DMS53 treated with DMSO at 0.1 percent for 48 hours (cell line): ENCODE results near the gene MRPL20.
"Not testable (repeated sequence)": the region's sequence is repeated elsewhere in the genome, so short reads cannot be mapped to it uniquely, and the experiment has no call there.

ENCODE experiments used
- DNase-seq: peaks from one replicate; lab custom pipeline; 2025; ENCODE audit not compliant: unreplicated experiment; lab: John Stamatoyannopoulos, UW

MRPL20 gene

DNA sequence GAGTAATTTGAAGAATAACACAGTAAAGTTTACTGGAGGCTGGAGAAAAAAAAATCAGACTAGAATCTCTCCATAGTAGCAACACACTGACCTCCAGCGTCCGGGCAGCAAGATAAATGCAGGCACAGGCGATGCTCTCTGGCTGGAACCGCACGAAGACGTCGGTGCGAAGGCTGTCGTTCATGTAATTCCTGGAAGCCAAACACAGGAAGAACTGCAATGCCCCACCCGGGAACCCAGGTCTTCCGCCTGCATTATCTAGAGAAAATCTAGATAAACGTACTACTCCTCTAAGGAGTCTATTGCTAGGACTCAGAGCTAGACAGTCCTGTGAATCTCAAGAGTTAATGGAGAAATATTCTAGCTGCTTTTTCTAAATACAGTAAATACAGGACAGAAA, 16.4 kb downstream of the MRPL20 start:
- no peak for DNase-seq

DNA sequence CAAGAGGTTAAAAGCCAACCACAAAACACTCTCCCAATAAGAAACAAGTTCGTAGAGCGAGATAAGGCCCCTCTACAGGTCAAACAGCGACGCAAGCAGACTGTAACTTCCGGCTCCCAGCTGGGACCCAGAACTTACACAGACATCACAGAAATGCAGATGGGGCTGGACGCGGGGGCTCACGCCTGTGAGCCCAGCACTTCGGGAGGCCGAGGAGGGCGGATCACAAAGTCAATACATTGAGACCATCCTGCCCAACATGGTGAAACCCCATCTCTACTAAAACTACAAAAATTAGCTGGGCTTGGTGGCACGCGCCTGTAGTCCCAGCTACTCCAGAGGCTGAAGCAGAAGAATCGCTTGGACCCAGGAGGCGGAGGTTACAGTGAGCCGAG, 19.0 kb downstream of the MRPL20 start:
- no peak for DNase-seq

GRCh38 chr1:1387098-1388077, 19.7 kb downstream of the MRPL20 start:
- DNase-seq, result no peak

DNA sequence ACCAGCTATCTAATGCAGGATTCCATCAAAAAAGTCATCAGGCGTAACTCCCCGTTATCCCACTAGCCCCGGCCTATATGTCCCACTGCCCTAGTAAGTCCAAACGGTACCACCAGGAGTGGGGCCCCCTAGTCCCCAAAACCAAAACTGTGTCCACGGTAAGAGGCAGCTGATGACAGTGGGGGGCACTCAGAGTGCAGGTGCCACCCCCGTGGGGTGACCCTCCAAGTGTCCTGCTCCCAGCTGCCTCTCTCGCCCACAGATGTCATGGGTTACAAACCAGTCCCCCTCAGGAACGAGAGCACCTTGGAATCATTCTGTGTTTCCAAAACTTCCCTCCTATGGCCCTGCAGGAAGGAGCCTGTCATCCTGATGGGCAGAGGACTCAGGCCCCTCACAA, 21.2 kb downstream of the MRPL20 start:
- DNase-seq, result no peak

DNA sequence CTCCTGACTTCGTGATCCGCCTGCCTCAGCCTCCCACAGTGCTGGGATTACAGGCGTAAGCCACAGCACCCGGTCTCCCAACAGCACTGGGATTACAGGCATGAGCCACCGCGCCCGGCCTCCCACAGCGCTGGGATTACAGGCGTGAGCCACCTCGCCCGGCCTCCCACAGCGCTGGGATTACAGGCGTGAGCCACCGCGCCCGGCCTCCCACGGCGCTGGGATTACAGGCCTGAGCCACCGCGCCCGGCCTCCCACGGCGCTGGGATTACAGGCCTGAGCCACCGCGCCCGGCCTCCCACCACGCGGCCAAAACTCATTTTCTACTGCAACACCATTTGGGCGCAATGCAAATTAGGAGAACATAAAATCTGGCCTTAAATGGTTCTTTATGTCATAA, 21.8 kb downstream of the MRPL20 start:
- DNase-seq, result not testable (repeated sequence)

DNA sequence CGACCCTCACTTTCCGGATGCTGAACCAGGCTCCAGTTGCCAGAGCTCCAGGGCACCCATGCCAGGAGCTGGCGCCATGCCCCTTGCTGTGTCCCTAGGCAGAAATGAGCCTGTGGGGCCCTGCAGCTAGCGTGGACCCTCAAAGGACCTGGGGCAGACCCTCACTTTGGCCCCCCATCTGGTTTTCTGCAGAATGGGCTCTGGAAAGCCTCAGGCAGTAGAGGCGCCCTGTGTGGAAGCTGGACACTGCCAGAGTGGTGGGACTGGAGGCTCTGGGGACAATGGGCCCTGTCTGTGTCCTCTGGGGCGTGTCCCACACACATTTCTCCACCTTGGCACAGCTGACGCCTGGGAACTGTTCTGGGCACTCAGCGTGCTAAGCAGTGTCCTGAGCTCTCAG, 25.8 kb downstream of the MRPL20 start:
- DNase-seq, result no peak

GRCh38 chr1:1380860-1381259, 26.2 kb downstream of the MRPL20 start:
- no peak for DNase-seq

GRCh38 chr1:1377540-1378205, 29.4 kb downstream of the MRPL20 start:
- no peak for DNase-seq

DNA sequence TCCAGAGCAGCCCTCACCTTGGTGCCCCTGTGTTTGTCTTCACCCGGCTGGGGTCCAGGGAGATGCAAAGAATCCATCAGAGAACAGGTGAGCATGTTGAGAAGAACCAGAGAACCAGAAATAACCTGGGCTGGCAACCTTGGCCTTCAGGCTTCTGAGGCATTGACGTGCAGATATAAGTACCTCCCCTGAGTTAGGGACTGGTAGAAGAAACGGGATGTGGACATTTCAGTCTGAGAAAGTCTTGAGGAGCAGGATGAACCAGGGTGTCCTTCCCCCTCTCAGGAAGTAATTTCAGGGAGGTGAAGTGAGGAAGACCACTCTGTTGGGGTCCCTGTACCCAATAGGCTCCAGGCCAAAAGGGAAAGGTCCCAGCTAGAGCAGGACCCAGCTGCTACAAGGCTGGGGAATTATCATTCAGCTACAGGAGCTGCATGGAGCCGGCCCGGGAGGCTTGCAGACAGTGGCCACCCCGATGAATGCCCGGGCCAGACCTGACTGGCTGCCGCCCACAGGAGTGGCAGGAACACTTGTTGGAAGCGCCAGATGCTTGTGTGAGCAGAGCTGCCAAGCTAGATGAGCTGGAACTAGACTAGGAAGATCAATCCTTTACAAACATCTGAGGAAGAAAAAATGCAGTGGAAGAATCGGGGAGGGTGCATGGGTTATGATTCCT, 30.4 kb downstream of the MRPL20 start:
- no peak for DNase-seq

GRCh38 chr1:1374929-1375662, 32.0 kb downstream of the MRPL20 start, which contains the start of gene AURKAIP1:
TSS of gene AURKAIP1 (minus strand) at chr1:1375207. CDS start at chr1:1374756, 451 bp downstream.
- DNase-seq, result peak; percentile 97

DNA sequence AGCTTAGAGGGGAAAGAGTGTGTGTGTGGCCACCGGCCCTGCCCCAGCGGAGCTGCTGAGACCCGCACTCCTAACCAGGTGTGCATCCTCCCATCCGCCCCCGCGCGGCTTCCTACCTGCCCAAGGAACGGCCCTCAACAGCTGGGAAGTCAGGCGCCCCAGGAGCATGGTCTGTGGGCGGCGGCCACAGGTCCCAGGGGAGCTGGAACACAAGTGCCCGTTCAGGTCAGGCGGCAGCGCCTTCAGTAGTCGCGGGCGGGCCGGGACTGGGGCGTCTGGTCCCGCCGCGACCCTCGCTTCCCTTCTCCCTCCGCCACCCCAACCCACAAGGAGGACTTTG, 32.5 kb downstream of the MRPL20 start:
- DNase-seq, result no peak

DNA sequence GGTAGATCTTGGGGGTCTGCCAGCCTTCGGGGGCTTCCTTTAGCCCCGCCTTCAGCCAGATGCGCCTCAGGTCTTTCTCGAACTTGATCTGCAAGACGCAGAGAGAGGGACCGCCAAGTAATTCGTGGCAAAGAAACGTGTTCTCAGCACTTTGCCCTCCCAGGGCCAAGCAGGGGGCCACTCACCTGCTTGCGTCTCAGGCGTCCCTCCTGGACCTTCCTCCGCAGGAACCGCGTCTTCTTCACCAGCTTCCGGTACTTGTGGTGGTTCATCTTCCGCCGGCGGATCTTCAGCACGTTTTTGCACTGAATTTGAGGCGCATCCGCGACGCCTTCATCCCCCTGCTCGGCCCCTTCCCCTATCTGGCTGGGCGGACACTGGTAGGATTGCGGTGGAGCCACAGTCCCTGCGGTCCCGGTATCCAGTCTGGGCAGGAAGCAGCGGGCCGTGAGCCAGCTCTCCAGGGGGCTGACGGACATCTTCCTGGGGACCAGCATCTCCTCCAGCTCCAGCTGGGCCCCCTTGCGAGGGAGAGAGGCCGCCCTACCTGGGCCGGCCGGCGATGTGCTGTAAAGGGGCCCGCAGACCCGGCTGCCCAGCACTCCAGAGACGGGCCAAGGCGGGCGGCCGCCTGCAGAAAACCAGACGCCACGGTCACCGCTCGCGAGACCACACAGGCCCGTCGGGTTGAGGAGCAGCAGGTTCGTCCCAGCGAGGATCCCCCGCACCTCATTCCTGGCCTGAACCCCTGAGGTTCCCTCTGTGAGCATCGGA, 33.1 kb downstream of the MRPL20 start:
- DNase-seq, result no peak

GRCh38 chr1:1373051-1373814, 33.9 kb downstream of the MRPL20 start:
- no peak for DNase-seq

- peak; percentile 70 for DNase-seq
Measured at GRCh38 chr1:1371746-1372711, 35.1 kb downstream of the MRPL20 start.

DNA sequence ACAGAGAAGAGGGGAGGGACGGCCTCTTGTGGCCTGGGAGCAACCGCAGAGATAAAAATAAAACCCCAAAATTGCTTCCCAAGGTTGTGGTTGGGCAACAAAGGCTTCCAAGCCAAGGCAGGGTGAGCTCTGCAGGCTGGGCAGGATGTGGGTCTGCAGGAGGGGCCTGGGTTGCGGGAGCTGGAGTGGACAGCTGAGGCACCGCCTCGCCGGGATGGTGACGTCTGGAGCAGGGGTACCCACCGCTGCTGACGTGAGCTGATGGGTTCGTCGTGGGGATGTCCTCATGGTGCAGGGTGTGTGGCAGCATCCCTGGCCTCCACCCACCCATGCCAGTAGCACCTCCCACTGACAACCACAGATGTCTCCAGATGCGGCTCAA, 35.7 kb downstream of the MRPL20 start:
- no peak for DNase-seq

- DNase-seq, result no peak
Measured at GRCh38 chr1:1370771-1371300, 36.3 kb downstream of the MRPL20 start.

GRCh38 chr1:1370094-1370493, 37.0 kb downstream of the MRPL20 start:
- not testable (repeated sequence) for DNase-seq

DNA sequence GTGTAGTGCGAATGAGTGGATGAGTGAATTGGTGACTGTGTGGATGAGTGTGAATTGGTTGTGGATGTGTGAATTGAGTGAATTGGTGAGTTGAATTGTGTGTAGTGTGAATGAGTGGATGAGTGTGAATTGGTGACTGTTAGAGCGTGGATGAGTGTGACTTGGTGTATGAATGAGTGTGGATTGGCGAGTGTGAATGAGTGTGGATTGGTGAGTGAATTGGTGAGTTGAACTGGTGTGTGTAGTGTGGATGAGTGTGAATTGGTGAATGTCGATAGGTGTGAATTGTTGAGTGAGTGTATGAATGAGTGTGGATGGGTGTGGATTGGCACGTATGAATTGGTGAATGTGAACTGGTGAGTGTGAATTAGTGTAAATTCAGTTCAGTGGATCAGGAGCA, 39.8 kb downstream of the MRPL20 start:
- DNase-seq, result no peak
